IPS DF 19.7 (cell line): Measurements from ENCODE around the gene KRT2.

Experiments
- DNase-seq: peaks from one replicate; pipeline ENCODE4 v3.0.0-alpha.2; 2013; ENCODE audit warnings: low read depth, low spot score

KRT2 gene

DNA sequence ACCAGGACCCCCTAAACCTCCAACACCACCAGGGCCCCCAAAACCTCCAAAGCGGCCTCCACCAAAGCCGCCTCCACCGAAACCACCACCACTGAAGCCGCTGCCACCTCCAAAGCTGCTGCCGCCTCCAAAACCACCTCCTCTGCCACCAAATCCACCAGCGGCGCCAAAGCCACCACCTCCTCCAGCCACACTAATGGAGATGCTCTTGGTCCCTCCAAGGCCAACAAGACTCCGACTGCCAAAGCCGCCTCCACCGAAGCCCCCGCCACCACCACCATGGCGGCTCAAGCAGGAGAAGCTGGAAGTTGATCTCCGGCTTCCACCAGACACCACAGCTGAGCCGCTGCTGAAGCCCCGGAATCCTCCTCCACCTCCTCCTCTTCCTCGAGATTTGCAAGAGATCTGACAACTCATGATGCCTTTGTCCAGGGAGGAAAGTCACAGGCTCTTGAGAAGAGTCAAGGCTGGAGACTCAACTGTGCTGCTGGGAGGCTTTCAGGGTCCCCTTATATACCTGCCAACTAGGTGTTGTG lies at the start of gene KRT2:
TSS of gene KRT2 (minus strand) at position 486 of the 536 bp plus-strand sequence. CDS start at position 417, 69 bp downstream.
- no peak for DNase-seq

GRCh38 chr12:52701281-52701680 lies 49.3 kb upstream of the KRT2 start:
- DNase-seq, result no peak

GRCh38 chr12:52699960-52700359 lies 47.9 kb upstream of the KRT2 start:
- no peak for DNase-seq

DNA sequence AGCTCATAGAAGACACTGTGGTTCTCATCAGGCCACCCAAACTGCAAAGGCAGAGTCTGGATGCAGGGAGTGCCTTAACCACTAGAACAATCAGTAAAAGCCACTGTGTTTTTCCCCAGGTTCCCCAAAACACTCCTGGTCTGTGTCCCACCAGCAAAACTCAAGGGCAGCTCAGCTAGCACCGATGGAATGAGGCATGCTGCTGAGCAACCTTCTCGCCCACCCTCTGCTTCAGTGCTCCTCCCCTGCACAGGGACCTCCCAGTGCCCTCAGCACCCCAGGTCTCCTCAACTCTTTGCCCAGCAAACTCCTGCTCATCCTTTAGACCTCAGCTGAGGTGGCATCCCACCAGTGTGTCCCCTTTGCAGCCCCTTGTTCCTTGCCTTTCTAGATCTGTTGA lies 47.4 kb upstream of the KRT2 start:
- no peak for DNase-seq

DNA sequence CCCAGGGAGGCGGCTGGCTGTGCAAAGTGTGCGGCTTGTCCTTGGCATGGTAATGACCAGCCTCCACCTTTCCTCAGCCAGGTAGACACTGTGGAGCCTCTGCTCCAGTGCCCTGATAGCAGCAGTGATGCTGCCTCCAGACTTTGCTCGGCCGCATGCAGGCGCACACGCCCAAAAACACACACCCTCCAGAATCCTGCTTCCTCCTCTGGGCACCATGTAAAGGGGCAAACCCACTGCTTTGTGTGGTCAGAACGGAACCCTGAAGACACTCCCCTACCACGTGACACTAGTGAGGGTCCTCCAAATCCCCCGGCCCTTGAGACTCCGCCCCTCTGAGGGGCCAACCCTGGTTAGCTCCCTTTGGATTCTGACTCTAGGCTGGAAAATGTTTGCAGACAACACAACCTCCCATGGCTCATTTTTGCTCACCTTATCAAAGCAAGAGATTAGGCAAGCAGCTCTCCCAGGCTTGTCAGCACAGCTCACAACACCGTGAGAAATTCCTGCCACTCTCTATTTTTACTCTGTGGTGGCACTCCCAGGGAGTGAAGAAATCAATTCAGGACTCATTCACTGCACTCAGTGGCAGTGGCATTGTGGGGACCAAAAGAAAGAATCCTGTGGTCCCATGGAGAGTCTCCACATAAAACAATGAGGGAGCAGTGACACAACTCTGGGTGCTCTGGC lies 46.8 kb upstream of the KRT2 start:
- no peak for DNase-seq

- DNase-seq, result no peak
These were observed 45.1 kb upstream of the KRT2 start for GRCh38 chr12:52697058-52697582.

DNA sequence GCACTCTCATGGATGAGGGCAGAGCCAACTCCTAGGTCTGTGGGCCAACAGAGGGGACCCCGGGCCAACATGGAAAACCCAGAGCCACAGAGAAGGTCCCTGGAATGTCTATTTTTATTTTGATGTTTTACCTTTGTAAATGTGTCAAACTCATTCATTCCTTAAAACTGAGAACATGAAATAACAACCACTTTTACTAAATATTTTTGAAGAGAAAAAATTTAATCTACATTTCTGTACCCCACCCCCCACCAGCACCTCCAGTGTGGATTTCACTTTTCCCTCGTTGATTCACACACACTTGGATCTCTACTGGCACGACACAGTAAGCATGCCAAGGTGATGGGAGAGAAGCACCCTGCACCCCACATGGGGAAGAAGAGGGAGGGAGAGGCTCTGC lies 44.6 kb upstream of the KRT2 start:
- DNase-seq, result no peak

DNA sequence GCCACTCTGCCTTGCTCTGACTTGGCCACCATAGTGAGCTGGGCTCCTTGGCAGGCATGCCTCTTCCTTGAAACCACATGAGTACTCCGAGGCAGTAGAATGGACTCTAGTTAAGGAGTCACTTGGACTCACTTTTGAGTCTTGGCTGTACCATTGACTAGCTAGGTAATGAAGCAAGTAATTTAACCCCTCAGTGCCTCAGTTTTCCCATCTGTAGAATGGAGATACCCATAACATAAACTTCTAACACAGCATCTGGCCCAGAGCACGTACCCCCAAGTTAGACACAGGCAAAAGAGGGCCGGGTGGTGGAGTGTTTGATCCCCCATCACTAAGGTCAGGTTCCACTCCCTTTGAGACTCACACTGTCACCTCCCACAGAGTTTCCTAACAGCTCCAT lies 43.0 kb upstream of the KRT2 start:
- DNase-seq, result no peak

DNA sequence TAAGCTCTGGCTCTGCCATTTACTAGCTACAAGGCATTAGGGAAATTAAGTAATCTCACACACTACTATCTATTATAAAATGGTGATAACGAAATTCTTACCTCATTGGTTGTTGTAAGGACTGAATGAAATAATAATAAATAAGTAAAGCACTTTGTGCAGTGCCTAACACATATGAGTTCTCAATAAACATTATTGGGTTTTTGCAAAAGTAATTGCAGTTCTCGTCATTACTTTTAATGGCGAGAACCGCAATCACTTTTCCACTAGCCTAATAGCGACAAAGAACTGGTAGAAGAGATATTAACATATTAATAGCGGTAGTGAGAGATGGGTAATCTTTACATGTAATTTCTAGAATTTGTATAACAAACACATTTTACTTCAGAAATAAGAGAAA lies 42.1 kb upstream of the KRT2 start:
- DNase-seq, result no peak

- DNase-seq, result no peak
These were observed 41.2 kb upstream of the KRT2 start for GRCh38 chr12:52693261-52693660.

DNA sequence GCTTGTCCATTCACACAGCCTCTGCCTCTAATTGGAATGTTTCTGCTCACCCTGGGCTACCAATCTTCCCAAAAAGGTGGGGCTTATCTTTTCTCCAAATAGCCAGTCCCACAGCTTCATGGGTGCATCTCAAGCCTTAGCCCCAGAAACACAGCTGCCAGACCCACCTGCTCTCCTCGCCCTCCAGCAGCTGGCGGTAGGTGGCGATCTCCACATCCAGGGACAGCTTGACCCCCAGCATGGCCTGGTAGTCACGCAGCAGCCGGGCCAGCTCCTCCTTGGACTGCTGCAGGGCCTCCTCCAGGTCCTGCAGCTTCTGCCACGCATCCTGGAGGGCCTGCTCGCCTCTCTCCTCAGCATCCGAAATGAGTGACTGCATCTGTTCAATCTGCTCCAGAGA lies 40.2 kb upstream of the KRT2 start:
- no peak for DNase-seq

- no peak for DNase-seq
These were observed 39.8 kb upstream of the KRT2 start for GRCh38 chr12:52691841-52692150.

GRCh38 chr12:52691076-52691840 lies 39.2 kb upstream of the KRT2 start:
- no peak for DNase-seq

GRCh38 chr12:52690351-52691075 lies 38.5 kb upstream of the KRT2 start:
- no peak for DNase-seq

- DNase-seq, result no peak
These were observed 37.9 kb upstream of the KRT2 start for GRCh38 chr12:52689936-52690335.

GRCh38 chr12:52689239-52689638 lies 37.2 kb upstream of the KRT2 start:
- no peak for DNase-seq

GRCh38 chr12:52688481-52688880 lies 36.5 kb upstream of the KRT2 start:
- DNase-seq, result no peak

DNA sequence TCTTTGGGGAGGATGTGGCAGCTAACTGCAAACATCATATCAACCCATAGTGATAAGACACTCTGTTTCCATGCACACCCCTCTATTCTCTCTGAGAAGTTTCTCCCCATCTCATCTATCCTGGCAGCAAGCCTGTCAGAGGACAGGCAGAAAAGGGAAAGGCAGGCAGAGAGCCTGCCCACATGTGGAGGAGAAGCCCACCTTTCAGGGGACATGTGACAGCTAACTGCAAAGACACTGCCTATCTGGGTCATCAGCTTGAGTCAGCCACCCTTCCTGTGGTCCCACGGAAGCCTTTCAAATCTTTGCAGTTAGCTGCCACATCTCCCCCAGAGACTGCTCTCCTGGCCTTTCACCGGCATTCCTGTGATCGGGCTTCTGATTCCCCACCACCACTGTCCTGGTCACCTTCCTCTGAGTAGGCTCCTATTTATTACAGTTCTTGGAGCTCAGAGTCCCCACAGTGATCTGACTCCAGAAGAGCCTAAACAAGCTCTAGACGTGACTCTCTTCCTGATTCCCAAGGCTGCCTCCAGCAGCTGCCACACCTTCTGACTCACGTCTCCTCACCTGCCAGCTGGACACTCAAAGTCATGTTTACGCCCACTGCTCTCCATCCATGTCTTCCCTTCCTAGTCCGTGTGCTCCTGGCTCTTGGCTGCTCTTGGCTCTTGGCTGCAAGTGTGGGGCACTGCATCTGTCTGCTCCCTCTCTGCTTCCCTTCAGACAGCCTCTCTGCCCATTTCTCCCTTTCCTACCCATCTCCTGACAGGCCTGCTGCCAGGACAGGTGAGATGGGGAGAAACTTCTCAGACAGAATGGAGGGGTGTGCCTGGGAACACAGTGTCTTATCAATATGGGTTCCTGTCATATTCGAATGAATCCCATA lies 35.7 kb upstream of the KRT2 start:
- DNase-seq, result no peak

GRCh38 chr12:52686756-52687487 lies 34.9 kb upstream of the KRT2 start:
- DNase-seq, result no peak

DNA sequence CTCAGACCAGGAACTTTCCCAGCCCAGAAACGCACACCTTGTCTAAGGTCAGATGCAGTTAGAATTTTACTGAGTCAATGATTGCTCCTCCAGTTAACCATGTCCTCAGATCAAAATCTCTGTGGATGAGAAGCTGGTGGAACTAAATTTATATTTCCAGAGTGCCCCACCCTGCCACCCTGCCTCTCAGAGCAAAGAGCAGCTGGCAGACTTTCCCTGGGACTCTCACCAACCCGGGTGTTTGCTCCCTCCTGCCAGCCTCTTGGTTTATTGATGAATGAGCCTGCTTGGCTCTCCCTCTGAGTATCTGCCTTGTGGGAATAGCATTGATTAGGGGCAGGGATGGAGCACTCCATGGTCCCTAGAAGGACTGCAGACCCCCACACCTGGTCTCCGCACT lies 34.1 kb upstream of the KRT2 start:
- DNase-seq, result no peak
